HG03457 (cell line): ENCODE measurements around the gene TMEM139.
"Not testable (repeated sequence)": the region's sequence is repeated elsewhere in the genome, so short reads cannot be mapped to it uniquely, and the experiment has no call there.

Experiments used
- ATAC-seq: cut with Tn5 transposase; IDR thresholded peaks from one replicate; pipeline ENCODE4 v1.9.1; 2021; ENCODE audit warnings: moderate number of reproducible peaks; ENCODE audit not compliant: unreplicated experiment

The TMEM139 gene

DNA sequence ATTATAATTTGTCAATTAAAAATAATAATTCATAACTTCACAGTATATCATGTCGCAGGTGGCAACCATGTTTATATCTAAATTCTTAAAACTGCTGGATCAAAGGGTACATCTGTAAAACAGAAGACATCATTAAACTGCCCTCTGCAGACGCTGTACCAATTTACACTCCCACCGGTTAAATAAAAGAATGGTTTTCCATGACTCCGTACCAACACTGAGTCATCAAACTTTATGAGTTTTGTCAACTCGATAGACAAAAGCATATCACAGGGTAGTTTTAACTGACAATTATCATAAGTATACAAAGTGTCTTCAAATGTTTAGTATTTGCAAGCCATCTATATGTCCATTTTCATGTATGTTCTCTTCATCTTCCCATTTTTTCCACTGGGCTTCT lies 27.3 kb upstream of the TMEM139 start:
- ATAC-seq, result no peak

DNA sequence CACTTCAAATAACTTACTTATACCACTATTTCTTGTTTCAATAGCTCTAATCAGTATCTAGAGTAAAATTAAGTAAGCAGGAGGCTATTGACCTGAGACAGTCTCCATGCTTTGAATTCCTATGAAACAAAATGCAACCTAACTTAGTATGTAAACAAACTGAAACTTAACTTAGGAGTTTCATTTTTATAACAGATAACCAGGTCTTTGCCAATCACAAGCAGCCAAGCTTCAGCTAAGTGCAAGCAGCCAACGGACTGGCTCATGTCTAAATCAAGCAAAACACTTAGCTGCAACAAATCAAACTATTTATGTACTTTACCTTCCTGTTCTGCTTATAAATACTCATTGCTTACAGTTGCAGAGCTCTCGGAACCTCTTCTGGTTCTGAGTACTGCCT lies 25.9 kb upstream of the TMEM139 start:
- no peak for ATAC-seq

DNA sequence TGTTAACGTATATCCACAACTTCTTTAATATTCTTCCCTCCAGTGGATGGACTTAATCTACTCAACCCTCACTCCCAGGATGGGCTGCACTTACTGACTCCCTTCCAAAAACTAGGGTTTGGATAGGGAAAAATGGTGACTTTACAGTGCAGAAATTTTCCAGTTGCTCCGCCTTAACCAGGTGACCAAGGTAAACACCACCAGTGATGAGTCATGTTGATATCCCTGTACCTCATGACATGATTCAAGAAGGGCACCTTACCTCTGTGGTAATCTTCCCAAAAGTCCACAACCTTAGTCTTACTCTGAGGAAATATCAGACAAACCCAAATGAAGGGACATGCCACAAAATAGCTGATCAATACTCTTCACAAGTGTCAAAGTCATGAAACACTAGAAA lies 25.0 kb upstream of the TMEM139 start:
- no peak for ATAC-seq

DNA sequence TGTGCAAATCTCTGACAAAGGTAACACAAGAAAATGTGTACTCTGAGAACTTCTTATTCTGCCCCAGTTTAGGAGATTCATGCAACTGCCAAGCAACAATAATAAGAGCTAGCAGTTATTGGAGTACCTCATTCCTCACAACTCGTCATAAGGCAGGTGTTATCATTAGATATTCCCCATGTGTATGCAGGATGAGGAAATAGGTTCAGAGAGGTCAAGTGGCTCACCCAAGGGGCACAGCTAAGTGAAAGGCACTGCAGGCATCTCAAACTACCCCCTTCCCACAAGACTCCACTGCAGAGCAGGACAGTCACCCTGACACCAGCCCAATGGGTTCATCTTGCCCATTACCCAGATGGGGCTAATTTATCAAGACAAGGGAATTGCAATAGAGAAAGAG lies 22.9 kb upstream of the TMEM139 start:
- no peak for ATAC-seq

DNA sequence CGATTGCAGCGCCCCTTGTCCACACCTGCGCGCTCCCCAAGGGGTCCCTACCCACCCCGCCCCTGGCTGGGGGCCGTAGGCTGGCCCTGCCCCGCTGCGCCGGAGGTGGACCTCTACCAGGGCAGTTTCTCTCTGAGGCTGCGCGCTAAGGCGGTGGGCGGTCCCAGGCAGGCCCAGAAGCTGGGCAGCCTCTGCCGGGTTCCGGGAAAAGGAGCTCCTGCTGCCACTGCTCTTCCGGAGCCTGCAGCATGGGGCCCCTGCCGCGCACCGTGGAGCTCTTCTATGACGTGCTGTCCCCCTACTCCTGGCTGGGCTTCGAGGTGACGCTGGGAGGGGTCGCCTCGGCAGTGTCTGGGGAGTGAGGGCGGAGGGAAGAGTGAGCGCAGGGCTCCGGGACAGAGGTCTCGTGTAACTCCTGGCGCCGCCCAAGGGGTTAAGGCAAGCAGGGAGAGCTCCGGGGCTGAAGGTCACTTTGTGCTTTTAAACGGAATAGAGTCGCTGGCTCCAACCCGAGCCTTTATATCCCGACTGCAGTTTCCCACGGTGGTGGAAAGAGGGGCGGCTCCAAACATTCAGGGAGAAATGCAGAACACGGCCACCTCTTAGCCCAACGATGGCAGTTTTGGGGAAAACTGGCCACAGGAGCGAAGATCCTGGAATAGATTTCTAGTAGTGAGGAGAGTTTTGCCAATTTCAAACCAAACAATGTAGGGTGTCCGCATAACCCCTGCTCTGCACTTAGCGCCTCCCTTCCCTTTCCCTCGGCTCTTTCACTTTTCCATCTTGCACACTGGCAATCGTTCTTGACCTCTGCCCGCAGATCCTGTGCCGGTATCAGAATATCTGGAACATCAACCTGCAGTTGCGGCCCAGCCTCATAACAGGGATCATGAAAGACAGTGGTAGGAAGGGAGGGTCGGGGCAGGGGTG lies 21.2 kb upstream of the TMEM139 start, which contains the start of gene GSTK1:
Gene GSTK1 (plus strand): TSS at position 176 of the 930 bp plus-strand sequence. CDS start 73 bp downstream, at position 249.
- peak; percentile 98 for ATAC-seq

DNA sequence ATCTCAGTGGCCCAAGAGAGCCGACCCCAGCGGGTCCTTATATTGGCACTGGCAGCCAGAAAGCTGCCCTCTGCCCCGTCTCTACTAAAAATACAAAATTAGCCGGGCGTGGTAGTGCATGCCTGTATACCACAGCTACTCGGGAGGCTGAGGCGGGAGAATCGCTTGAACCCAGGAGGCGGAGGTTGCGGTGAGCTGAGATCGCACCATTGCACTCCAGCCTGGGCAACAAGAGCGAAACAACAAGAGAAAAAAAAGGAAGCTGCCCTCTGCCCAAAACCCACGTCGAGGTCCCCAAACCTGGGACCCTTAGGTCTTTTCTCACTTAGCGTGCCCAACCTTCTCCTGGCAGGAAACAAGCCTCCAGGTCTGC lies 20.6 kb upstream of the TMEM139 start:
- ATAC-seq, result not testable (repeated sequence)

DNA sequence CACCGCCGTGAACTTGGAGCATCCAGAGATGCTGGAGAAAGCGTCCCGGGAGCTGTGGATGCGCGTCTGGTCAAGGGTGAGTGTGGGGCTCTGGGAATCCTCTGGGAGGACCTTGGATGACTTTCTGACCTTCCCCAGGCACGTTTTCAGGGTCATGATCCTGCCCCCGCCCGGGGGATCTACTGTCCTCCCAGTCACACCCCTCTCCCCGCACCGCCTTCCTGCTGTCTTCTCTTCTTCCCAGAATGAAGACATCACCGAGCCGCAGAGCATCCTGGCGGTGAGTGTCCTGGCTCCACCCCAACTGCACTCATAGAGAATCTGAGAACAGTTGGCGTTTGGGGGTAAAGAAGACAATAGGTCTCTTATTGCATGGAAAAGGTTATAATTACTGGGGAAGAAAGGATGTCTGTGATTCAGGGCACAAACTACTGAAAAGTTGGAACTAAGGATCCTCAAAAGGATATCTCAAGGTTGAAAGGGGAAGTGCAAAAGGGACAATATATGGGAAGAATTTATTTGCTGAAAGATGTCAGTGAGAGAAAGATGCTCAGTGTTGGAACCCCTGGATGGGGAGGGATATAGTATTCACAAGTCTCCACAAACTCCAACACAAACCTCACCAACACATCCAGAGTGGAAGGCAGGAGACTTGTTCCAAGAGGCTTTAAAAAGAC lies 19.6 kb upstream of the TMEM139 start:
- no peak for ATAC-seq

DNA sequence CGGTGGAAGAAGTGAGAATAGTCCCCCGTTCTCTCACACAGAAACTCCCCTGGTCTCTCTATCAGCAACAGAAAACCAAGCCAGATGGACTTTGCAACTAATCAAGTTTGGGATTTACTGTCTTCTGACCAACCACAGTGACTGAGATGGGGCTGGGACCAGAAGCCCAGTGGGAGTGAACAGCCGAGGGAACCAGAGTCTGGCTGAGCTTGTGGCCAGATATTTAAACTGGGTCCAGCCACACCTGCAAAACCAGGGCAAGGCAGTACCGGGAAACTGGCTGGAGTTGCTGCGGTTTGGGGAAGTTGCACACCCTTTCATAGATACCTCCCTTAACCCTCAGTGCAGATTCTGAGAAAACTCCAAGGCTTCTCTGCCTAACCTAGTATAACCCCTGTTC lies 15.5 kb upstream of the TMEM139 start:
- ATAC-seq, result no peak

DNA sequence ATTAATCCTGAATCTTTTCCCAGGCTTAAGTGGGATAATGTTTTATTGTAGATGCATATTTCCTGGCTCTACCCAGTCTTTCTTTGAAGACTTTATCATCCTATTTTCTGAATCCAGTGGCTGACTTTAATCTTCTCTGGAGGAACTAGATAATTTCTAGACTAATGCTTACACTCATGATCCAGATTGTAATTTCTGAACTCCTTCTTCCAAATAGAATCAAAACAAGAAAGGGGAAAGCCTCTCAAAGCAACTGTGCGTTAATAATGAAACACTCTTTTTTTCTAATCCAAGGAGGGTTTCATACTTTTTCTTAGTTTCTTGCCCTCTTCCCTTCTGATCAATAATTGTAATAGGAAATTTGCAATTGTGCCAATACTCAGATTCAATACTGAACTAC lies 13.5 kb upstream of the TMEM139 start:
- ATAC-seq, result no peak

DNA sequence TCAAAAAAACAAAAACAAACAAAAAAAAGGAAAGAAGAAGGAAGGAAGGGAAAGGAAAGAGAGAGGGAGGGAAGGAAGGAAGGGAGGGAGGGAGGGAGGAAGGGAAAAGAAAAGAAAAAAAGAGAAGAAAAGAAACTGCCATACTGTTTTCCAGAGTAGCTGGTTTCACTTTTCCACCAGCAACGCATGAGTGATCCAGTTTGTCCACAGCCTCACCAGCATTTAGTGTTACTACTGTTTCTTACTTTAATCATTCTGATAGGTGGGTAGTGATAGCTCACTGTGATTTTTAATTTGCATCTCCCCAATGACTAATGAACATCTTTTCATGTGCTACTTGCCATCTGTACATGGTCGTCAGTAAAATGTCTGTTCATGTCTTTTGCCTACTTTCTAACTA lies 11.9 kb upstream of the TMEM139 start:
- no peak for ATAC-seq

DNA sequence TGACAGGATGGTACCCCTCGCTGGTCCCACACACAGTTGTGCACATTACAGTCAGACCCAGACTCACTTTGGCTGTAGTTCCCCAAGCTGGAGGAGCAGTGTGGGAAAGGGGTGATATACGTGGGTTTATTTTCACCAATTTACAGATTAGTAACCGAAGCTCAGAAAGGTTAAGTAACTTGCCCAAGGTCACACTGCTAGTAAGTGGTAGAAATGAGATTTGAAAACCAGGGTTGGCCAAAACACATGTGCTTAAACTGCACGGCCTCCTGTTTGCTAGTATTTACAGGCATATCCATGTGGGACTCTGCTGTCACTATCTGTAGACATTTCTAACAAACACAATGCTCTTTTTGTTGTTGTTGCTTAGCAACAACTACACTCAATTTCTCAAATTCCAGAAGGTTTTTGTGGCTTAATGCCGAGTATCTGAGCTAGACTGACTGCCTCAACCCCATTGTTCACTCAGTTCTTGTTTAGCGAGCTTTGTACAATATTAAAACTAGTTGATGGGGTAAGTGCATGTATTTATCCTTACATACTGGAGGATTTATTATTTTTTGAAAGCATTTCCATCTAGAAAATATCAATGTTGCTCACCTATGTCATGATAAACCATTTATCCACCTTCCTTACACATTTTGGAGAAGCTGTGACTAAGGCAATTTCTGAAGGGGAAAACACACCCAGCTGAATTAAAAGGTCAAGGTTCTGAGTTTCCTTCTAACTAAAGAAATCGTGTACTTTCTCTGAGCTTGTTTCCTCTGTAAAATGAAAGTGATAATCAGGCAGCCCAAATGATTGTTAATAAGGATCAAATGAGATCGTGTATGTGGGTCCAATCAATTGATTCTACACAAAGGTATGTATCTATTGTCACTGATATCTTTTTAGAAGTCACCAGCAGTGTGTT lies 5.3 kb upstream of the TMEM139 start:
- no peak for ATAC-seq

DNA sequence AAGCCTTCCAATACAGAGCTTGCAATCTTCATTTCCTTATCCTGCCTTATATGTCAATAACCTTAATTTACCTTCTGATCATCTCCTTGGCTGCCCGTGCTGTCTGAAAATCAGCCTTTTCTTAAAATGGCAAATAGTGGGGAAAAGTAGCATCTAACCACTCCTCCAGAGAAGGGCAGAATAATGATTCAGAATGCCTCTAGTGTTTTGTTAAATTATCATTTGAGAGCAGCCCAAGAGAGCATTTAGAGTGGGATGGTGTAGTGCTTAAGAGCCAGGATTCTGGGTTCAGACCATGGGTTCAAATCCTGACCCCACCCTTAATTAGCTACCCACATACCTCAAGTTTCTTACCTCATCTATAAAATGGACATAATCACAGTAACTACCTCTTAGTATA lies 4.6 kb upstream of the TMEM139 start:
- ATAC-seq, result no peak

DNA sequence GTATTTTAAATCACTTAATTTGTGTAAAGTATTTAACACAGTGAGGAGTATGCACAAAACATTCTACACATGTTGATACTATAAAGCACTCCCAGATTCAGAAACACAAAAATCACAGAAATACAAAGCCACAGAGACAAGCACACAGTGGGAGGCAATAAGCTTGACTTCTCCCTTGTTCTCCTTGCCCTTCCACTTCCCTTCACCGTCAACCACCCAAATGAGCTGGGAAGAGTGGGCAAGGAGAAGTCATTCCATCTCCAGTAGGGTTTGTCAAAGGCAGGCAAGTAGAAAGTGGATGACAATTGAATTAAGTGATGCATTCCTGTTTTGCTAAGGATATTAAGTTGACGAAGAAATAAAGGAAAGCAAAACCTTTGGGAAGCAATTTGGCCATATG lies 4.2 kb upstream of the TMEM139 start:
- ATAC-seq, result no peak

DNA sequence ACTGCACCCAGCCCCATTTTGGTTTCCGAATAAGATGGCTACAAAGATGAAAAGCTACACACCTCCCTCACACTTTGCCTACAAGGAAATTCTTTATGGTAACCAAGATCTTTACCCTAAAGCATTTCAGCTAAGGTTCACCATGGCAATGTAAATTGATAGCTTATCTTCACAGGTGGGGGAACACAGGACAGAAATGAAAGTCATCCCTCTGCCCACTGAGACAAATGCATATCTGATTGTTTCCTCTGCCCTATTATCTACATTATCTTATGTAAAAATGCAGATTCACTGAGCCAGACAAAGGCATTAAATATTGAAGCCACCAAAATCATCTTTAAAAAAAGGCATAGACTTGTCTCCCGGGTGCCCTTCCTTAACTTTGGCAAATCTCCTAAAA lies 3.2 kb upstream of the TMEM139 start:
- no peak for ATAC-seq

DNA sequence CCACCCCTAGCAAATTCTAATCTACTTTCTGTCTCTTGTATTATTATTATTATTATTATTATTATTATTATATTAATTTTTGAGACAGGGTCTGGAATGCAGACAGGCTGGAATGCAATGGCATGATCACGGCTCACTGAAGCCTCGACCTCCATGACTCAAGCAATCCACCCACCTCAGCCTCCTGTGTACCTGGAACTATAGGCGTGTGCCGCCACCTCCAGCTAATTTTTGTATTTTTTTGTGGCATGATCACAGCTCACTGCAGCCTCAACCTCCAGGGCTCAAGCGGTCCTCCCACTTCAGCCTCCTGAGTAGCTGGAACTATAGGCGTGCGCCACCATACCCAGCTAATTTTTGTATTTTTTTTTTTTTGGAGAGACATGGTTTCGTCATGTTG lies 2.6 kb upstream of the TMEM139 start:
- ATAC-seq, result no peak

DNA sequence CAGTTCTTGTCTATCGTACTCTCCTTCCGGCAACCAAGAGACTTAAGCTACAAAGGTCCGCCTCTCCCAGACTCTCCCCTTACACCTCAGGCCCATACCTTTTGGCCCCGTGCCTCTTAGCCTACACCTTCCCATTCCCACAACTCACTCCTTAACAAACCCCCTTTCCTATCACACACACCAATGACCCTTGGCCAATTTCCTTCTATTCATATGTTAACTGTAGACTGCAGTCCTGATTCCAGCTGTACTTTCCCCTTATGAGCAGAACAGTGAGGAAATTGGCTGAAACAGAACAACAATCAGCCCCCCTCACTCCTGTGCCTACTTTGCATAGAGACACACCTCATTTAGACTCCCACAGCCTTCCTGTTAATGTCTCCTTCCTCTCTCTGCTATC lies 1.4 kb upstream of the TMEM139 start:
- ATAC-seq, result no peak

DNA sequence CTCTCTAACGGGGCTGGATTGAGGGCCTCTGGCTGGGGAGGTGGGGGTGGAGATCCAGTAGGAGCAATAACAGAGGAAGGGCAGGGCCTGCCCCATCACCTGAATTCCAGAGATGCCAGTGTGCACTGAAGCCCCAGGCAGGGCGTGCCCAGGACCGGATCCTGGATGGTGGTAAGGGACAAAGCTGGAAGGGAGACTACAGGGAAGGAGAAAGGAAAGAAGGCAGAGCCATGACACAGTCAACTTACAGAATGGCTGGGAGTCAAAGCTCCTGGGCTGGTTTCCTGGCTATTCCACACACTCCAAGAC lies 666 bp downstream of the TMEM139 start:
- ATAC-seq, result no peak

DNA sequence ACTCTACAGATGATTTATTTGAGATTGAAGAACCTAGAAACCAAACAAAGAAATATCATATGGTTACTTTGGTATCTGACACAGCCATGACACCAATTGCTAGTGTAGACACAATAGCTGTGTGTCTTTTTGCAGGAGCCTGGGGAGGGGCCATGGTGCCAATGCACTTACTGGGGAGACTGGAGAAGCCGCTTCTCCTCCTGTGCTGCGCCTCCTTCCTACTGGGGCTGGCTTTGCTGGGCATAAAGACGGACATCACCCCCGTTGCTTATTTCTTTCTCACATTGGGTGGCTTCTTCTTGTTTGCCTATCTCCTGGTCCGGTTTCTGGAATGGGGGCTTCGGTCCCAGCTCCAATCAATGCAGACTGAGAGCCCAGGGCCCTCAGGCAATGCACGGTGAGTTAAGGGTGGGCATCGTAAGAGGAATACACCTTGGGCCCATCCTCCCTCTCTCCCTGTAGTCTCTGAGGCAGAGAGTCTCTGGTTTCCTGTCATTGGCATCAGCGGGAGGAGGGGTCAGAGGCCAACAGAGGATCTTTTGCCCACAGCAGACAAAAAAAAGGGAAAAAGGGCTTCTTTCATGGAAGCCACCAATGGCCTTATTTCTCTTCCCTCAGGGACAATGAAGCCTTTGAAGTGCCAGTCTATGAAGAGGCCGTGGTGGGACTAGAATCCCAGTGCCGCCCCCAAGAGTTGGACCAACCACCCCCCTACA lies 1.2 kb downstream of the TMEM139 start:
- ATAC-seq, result no peak

DNA sequence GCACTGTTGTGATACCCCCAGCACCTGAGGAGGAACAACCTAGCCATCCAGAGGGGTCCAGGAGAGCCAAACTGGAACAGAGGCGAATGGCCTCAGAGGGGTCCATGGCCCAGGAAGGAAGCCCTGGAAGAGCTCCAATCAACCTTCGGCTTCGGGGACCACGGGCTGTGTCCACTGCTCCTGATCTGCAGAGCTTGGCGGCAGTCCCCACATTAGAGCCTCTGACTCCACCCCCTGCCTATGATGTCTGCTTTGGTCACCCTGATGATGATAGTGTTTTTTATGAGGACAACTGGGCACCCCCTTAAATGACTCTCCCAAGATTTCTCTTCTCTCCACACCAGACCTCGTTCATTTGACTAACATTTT lies 1.7 kb downstream of the TMEM139 start:
- ATAC-seq, result no peak

DNA sequence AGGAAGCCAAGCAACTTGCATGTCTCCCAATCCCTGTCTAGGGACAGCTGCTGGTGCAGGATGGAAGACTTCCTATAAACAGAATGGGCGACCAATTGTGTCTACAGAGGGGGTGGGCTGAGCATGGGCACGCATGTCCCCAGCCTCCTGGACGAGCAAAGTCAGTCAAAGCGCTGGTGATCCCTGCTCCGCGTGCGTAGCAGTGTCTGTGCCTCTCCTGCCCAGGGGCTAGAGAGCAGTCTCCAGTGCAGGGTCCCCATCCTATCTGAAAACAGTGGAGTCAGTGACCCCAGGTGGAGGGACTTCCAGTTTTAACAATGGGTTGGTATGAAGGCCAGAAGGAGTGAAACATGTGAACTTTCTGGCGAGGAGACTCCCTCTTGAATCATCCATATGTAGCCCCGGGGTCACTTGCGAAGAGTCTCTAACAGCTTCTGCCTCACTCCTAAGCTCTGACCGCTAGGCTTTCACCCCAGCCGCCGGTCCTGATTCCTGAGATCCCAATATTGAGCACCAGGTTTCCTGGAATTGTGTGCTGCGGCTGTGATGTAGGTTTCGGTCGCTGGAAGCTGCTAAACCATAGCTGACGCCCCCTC lies 2.7 kb downstream of the TMEM139 start:
- no peak for ATAC-seq
